ENCODE data around the gene CRYBG1.

DNA sequence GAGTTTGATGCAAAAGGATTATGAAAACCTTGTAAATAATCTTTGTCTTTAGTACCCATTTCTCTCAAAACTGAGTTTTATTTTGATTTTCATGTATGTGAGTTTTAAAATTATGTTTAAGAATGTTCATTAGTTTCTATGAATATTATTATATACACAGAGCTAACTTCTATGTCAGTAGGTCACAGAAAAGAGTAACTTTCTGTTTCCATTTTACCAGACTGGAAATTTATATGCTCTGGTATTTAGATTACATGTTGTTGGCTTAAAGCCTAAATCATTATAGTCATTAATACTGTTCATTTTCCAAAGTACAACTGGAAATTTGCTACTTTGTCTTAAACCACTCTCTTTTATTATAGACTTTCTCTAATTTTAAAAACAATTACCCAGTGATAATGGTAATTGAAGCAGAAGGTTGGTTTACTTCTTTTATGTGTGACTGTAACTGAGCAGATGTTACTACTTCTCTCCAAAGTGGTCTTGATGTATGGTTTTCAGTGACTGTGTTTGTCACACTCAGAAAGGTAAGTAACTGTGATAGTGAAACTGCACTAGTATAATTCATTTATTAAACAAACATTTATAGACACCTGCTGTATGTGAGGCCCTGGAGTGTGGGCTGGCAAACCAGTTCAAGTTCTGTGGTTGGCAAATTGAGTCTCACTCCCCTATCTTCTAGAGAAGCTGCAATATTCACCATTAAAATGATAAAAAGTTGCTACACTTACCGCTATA, 13.2 kb downstream of the CRYBG1 start:
- TF ChIP-seq POLR2A (IDR thresholded peaks at IDR 0.05) = no peak
- TF ChIP-seq, protein P1, sequence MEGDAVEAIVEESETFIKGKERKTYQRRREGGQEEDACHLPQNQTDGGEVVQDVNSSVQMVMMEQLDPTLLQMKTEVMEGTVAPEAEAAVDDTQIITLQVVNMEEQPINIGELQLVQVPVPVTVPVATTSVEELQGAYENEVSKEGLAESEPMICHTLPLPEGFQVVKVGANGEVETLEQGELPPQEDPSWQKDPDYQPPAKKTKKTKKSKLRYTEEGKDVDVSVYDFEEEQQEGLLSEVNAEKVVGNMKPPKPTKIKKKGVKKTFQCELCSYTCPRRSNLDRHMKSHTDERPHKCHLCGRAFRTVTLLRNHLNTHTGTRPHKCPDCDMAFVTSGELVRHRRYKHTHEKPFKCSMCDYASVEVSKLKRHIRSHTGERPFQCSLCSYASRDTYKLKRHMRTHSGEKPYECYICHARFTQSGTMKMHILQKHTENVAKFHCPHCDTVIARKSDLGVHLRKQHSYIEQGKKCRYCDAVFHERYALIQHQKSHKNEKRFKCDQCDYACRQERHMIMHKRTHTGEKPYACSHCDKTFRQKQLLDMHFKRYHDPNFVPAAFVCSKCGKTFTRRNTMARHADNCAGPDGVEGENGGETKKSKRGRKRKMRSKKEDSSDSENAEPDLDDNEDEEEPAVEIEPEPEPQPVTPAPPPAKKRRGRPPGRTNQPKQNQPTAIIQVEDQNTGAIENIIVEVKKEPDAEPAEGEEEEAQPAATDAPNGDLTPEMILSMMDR (IDR thresholded peaks at IDR 0.05) = no peak
